HEK293 (cell line): Measurements from ENCODE around the gene WDR82.

Source experiments
- GLIS2 ChIP-seq: fragments of 450-650 bp; formaldehyde crosslinking; IDR thresholded peaks from 2 replicates; pipeline ENCODE4 v1.5.1; 2016; ENCODE audit warnings: missing biosample characterization, missing genetic modification characterization
- MEIS1 ChIP-seq: sonication (generic); formaldehyde crosslinking; IDR thresholded peaks from 2 replicates; pipeline ENCODE4 v1.8.1; 2022; ENCODE audit warnings: missing genetic modification reagents, mild to moderate bottlenecking, borderline replicate concordance
- ZNF18 ChIP-seq: fragments of 450-650 bp; formaldehyde crosslinking; IDR thresholded peaks from 2 replicates; pipeline ENCODE4 v1.5.1; 2016; ENCODE audit warnings: missing biosample characterization, missing genetic modification characterization
- ZNF501 ChIP-seq: fragments of 450-650 bp; formaldehyde crosslinking; IDR thresholded peaks from 2 replicates; pipeline ENCODE4 v1.5.1; 2016; ENCODE audit warnings: missing biosample characterization, missing genetic modification characterization
- ZNF704 ChIP-seq: fragments of 450-650 bp; formaldehyde crosslinking; IDR thresholded peaks from 2 replicates; pipeline ENCODE4 v1.5.1; 2016; ENCODE audit warnings: missing biosample characterization, missing genetic modification characterization

GRCh38 chr3:52315977-52316764 lies 37.7 kb upstream of the WDR82 start, which contains the start of gene DNAH1:
- TF ChIP-seq ZNF18 (no peak), GLIS2 (no peak), MEIS1 (CRISPR knock-in tag) (no peak), ZNF704 (tag by site-specific recombination) (no peak), ZNF501 (tag by site-specific recombination) (no peak)
